Right lobe of liver (tissue), 6 donors: ENCODE data around the gene FIP1L1. TPM values are rescaled to one million over a fixed set of nuclear protein-coding genes. Genes with fewer than 3 reads are reported as not detected.

Experiments
- ATAC-seq, 4 donors: fragments of 200-7000 bp; cut with Tn5 transposase; one replicate each; pipeline ENCODE4 v1.9.1; 2020; ENCODE audit warnings: mild to moderate bottlenecking in 4 of 4, moderate library complexity in 4 of 4
- DNase-seq, 3 donors: peaks; one replicate each; pipeline ENCODE4 v3.0.0-alpha.2; 2020
- H3K27ac ChIP-seq, 3 donors: fragments of 200-600 bp; one replicate each; pipeline ENCODE4 v1.8.0; 2022
- H3K27me3 ChIP-seq, 2 donors: fragments of 200-600 bp; one replicate each; pipeline ENCODE4 v1.8.0; 2022
- H3K36me3 ChIP-seq, 4 donors: fragments of 200-600 bp; sonication (generic) in 1 of 4; one replicate each; pipeline versions ENCODE4 v1.5.1 to v1.8.0; 2017 to 2022; ENCODE audit warnings: control low read depth in 1 of 4
- H3K4me1 ChIP-seq, 4 donors: fragments of 200-600 bp; sonication (generic) in 1 of 4; one replicate each; pipeline versions ENCODE4 v1.5.1 to v1.8.0; 2017 to 2022; ENCODE audit warnings: control low read depth in 1 of 4
- H3K4me3 ChIP-seq, 3 donors: fragments of 200-600 bp; one replicate each; pipeline ENCODE4 v1.8.0; 2022
- H3K9me3 ChIP-seq, 4 donors: fragments of 200-600 bp; sonication (generic) in 1 of 4; one replicate each; pipeline versions ENCODE4 v1.5.1 to v1.8.0; 2017 to 2022; ENCODE audit warnings: control low read depth in 1 of 4
- CTCF ChIP-seq, 4 donors: fragments of 200-600 bp in 3 of 4; fragments of 450-650 bp in 1 of 4; IDR thresholded peaks; one replicate each; pipeline versions ENCODE4 v1.5.1 to v1.8.0; 2016 to 2022; ENCODE audit warnings: antibody characterized with exemption in 4 of 4, mild to moderate bottlenecking in 2 of 4
- POLR2A ChIP-seq: fragments of 450-650 bp; IDR thresholded peaks from one replicate; pipeline ENCODE4 v1.6.1; 2017; ENCODE audit warnings: antibody characterized with exemption, mild to moderate bottlenecking
- WGBS: methylation state at CpG from one replicate; pipeline ENCODE4 v1.1.6; 2018; ENCODE audit warnings: low coverage, low lambda C conversion rate; ENCODE audit not compliant: insufficient coverage; ENCODE audit errors: missing lambda C conversion rate; 5-methylcytosine and 5-hydroxymethylcytosine counted together
- intact Hi-C, 2 donors: fragments of 100-400 bp; cut with DNase I; formaldehyde crosslinking; loops; one replicate each; pipeline versions ENCODE4 v1.11.2 to v1.14.1; 2022
- total RNA-seq, 6 experiments: library from RNA; depleted of rRNA in 2 of 6; stranded (reverse); fragments of >200 nt in 2 of 6; fragmentation: NEBNext Ultra II Directional in 3 of 6; extraction: Animal tissue kit (Norgen Biotek cat#: 25700) in 3 of 6; gene quantifications; one replicate each; pipeline versions ENCODE4 v1.1.0 to v1.2.4, GENCODE V29; 2016 to 2023
- donor health status: DM: no; HTN: yes; CAD: no.
- donor health status: DM: no; HTN: no; CAD: no.
- donor health status: DM: no; HTN: no; CAD: no.
- donor health status: DM: no; HTN: yes; CAD: no.
- donor health status: DM: no; HTN: yes; CAD: no.

The FIP1L1 gene
- total RNA-seq, 6 experiments from 2014 or later: 12.9 to 19.7 (median 18.9) TPM

- TF ChIP-seq CTCF (IDR thresholded peaks at IDR 0.05): no peak
- Histone ChIP-seq H3K27ac (no peak overlapping the region), H3K4me1 (peaks cover 0 to 5% (median 2%) of the 10 kb centered on the region in 4 donors), H3K36me3 (no peaks in the 10 kb centered on the region), H3K9me3 (no peaks in the 10 kb centered on the region), H3K27me3 (no peaks in the 10 kb centered on the region), H3K4me3 (no peak overlapping the region)
- intact Hi-C loops: no loop called here
- no peak for DNase-seq
- no peak for ATAC-seq
- 100% methylated on average over 1 of the region's 1 CpG for WGBS
Observed at GRCh38 chr4:53436251-53436650, 58.8 kb downstream of the FIP1L1 start.

GRCh38 chr4:53441564-53441963 is 64.1 kb downstream of the FIP1L1 start:
- Histone ChIP-seq H3K9me3 (no peaks in the 10 kb centered on the region), H3K4me3 (no peak overlapping the region), H3K27me3 (no peaks in the 10 kb centered on the region), H3K36me3 (peaks cover 0 to 18% (median 0%) of the 10 kb centered on the region in 4 donors), H3K4me1 (no peaks in the 10 kb centered on the region), H3K27ac (no peak overlapping the region)
- ATAC-seq (no peak), DNase-seq (no peak)
- WGBS: 60% methylated on average over 1 of the region's 1 CpG
- intact Hi-C loops: no loop called here
- no peak for TF ChIP-seq CTCF (IDR thresholded peaks at IDR 0.05)
- no peak for TF ChIP-seq POLR2A

DNA sequence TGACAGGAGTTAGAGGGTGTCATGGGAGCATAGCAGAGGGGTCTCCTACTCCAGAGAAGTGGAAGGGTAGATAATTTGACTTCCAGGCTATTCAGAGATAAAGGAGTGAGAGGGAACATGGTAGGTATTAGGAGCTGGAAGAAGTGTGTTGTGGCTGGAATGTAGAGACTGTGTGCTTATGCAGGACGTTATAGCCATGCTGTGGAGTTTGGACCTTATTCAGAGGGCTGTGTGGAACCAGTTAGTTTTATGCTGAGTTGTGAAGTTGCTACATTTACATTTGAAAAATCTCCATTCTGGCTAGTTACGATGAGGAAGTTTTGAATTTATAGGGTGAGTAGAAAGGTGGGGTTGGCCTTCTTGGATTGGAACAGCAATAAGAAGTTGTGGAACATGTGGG is 67.5 kb downstream of the FIP1L1 start:
- ATAC-seq: no peak
- WGBS: 64% methylated on average over 2 of the region's 2 CpGs
- DNase-seq: no peak
- intact Hi-C loops: no loop called here
- H3K27ac ChIP-seq: no peak overlapping the region
- no peaks in the 10 kb centered on the region for H3K9me3 ChIP-seq
- peaks cover 0 to 18% (median 0%) of the 10 kb centered on the region in 4 donors for H3K36me3 ChIP-seq
- TF ChIP-seq POLR2A (no peak), CTCF (IDR thresholded peaks at IDR 0.05) (no peak)
- no peaks in the 10 kb centered on the region for H3K27me3 ChIP-seq
- no peak overlapping the region for H3K4me3 ChIP-seq
- no peaks in the 10 kb centered on the region for H3K4me1 ChIP-seq

- Histone ChIP-seq H3K27me3 (no peaks in the 10 kb centered on the region), H3K9me3 (no peaks in the 10 kb centered on the region), H3K4me3 (no peak overlapping the region), H3K4me1 (peaks cover 0 to 8% (median 0%) of the 10 kb centered on the region in 4 donors), H3K36me3 (peaks cover 0 to 16% (median 9%) of the 10 kb centered on the region in 4 donors), H3K27ac (no peak overlapping the region)
- ATAC-seq: no peak
- DNase-seq: no peak
- intact Hi-C loops: no loop called here
- WGBS: 92% methylated on average over 3 of the region's 3 CpGs
- no peak for TF ChIP-seq CTCF (IDR thresholded peaks at IDR 0.05)
- TF ChIP-seq POLR2A: no peak
Observed at GRCh38 chr4:53450773-53451172, 73.3 kb downstream of the FIP1L1 start.

DNA sequence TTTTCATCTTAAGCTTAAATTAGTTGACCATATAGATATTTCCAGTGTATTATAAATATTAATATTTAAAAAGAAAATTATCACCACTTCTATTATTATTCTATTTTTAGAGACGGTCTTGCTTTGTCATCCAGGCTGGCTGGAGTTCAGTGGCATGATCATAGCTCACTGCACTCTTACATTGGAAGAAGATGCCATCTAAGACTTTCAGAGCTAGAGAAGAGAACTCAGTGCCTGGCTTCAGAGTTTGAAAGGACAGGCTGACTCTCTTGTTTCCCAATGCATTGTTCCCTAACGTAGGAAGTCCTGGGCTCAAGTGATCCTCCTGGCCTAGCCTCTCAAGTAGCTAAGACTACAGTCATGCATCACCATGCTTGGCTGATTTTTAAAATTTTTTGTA is 75.9 kb downstream of the FIP1L1 start:
- Histone ChIP-seq H3K4me1 (peaks cover 0 to 12% (median 0%) of the 10 kb centered on the region in 4 donors), H3K27me3 (no peaks in the 10 kb centered on the region), H3K4me3 (no peak overlapping the region), H3K9me3 (no peaks in the 10 kb centered on the region), H3K27ac (no peak overlapping the region), H3K36me3 (peaks cover 0 to 18% (median 9%) of the 10 kb centered on the region in 4 donors)
- DNase-seq: no peak
- TF ChIP-seq POLR2A: no peak
- TF ChIP-seq CTCF (IDR thresholded peaks at IDR 0.05): no peak
- WGBS: 94% methylated on average over 1 of the region's 2 CpGs
- no peak for ATAC-seq
- intact Hi-C loops: no loop called here
